ENCODE data around the gene TNRC6C. TPM values are rescaled to one million over a fixed set of nuclear protein-coding genes. Genes with fewer than 3 reads are reported as not detected.

The TNRC6C gene
- total and polyA plus RNA-seq, 5 donors from 2014 or later, result 2.3 to 77.1 (median 3.0) TPM

Other genes starting within 250 kb of the TNRC6C start
- 727 TPM for gene TMC6, start 170.1 kb downstream of the TNRC6C start, total RNA-seq
- gene TMC6, start 170.1 kb downstream of the TNRC6C start, polyA plus RNA-seq, result 100 to 1,000 TPM; 160 to 242 (median 213) TPM
- 454 TPM for gene TMC8, start 172.1 kb downstream of the TNRC6C start, total RNA-seq
- 10 to 100 TPM; 61.8 to 82.0 (median 74.8) TPM for gene TMC8, start 172.1 kb downstream of the TNRC6C start, polyA plus RNA-seq
- gene C17orf99, start 187.7 kb downstream of the TNRC6C start, total RNA-seq, result not detected
- gene C17orf99, start 187.7 kb downstream of the TNRC6C start, polyA plus RNA-seq, result not detected
- 58.5 TPM for gene SYNGR2, start 209.9 kb downstream of the TNRC6C start, total RNA-seq
- 100 to 1,000 TPM; 156 to 180 (median 170) TPM for gene SYNGR2, start 209.9 kb downstream of the TNRC6C start, polyA plus RNA-seq
- gene TK1, start 228.3 kb downstream of the TNRC6C start, total RNA-seq, result 3.2 TPM
- gene TK1, start 228.3 kb downstream of the TNRC6C start, polyA plus RNA-seq, result 10 to 100 TPM; 12.4 to 33.8 (median 15.0) TPM
- gene AFMID, start 228.7 kb downstream of the TNRC6C start, total RNA-seq, result 3.5 TPM
- 1 to 10 TPM; 1.8 to 5.5 (median 2.6) TPM for gene AFMID, start 228.7 kb downstream of the TNRC6C start, polyA plus RNA-seq